OCI-LY7 (cell line): Measurements from ENCODE around the gene DIAPH3. TPM values are rescaled to one million over a fixed set of nuclear protein-coding genes. Genes with fewer than 3 reads are reported as not detected.

Experiments
- BruUV-seq: library from RNA; stranded (reverse); fragments of 400-500 nt; replicated peaks from 2 replicates; lab custom pipeline; 2021; lab: Mats Ljungman, UMichigan
- CTCF ChIA-PET: fragments of 300-600 bp; sonication (Branson Sonifier 250); formaldehyde crosslinking; loops from one replicate; lab custom pipeline; 2022; ENCODE audit warnings: antibody characterized with exemption; ENCODE audit not compliant: unreplicated experiment; lab: Charles Lee
- POLR2A ChIA-PET: fragments of 300-600 bp; sonication (Branson Sonifier 250); formaldehyde crosslinking; loops from one replicate; lab custom pipeline; 2022; ENCODE audit warnings: antibody characterized with exemption; lab: Charles Lee
- DNase-seq: peaks from one replicate; pipeline ENCODE4 v3.0.0-alpha.2; 2015; ENCODE audit warnings: low spot score
- H2AFZ ChIP-seq: fragments of 200-600 bp; sonication (generic), shearing (Covaris generic); 2 replicates; pipeline ENCODE4 v1.6.1; 2014; ENCODE audit warnings: mild to moderate bottlenecking, antibody characterized with exemption, low read length, moderate library complexity
- H3K27ac ChIP-seq: fragments of 200-600 bp; sonication (generic); 2 replicates; pipeline ENCODE4 v1.5.1; 2014; ENCODE audit warnings: mixed run types, low read depth, mild to moderate bottlenecking, moderate library complexity, low read length, inconsistent platforms; ENCODE audit not compliant: poor library complexity, severe bottlenecking
- H3K36me3 ChIP-seq: fragments of 200-600 bp; sonication (generic); 2 replicates; pipeline ENCODE4 v1.6.1; 2014; ENCODE audit warnings: mild to moderate bottlenecking, antibody characterized with exemption, low read length, moderate library complexity, mixed read lengths; ENCODE audit not compliant: insufficient read depth
- H3K4me1 ChIP-seq: fragments of 200-600 bp; sonication (generic); 2 replicates; pipeline ENCODE4 v1.5.1; 2014; ENCODE audit warnings: mild to moderate bottlenecking, low read length; ENCODE audit not compliant: insufficient read depth, poor library complexity, severe bottlenecking
- H3K4me2 ChIP-seq: fragments of 200-600 bp; sonication (generic); 2 replicates; pipeline ENCODE4 v1.6.1; 2014; ENCODE audit warnings: mild to moderate bottlenecking, low read length
- H3K4me3 ChIP-seq: fragments of 200-600 bp; sonication (generic); 2 replicates; pipeline ENCODE4 v1.5.1; 2014; ENCODE audit warnings: mild to moderate bottlenecking, low read depth, low read length; ENCODE audit not compliant: poor library complexity, severe bottlenecking
- H3K79me2 ChIP-seq: fragments of 200-600 bp; sonication (generic); 2 replicates; pipeline ENCODE4 v1.6.1; 2016; ENCODE audit warnings: low read depth, mild to moderate bottlenecking, low read length, moderate library complexity, mixed read lengths; ENCODE audit not compliant: insufficient read depth
- H3K9me2 ChIP-seq: fragments of 200-600 bp; sonication (generic); 2 replicates; pipeline ENCODE4 v1.6.1; 2016; ENCODE audit warnings: mild to moderate bottlenecking, low read length, mixed read lengths; ENCODE audit not compliant: insufficient read depth
- H3K9me3 ChIP-seq: fragments of 200-600 bp; sonication (generic); 2 replicates; pipeline ENCODE4 v1.6.1; 2014; ENCODE audit warnings: mild to moderate bottlenecking, mixed run types, low read length, mixed read lengths
- H4K20me1 ChIP-seq: fragments of 200-600 bp; sonication (generic); 2 replicates; pipeline ENCODE4 v1.6.1; 2014; ENCODE audit warnings: mild to moderate bottlenecking, antibody characterized with exemption, low read length, moderate library complexity, mixed read lengths; ENCODE audit not compliant: insufficient read depth
- CTCF ChIP-seq: fragments of 200-600 bp; sonication (generic); conservative IDR thresholded peaks from 2 replicates; pipeline ENCODE4 v1.5.1; 2014; ENCODE audit warnings: mild to moderate bottlenecking, antibody characterized with exemption, low read length, moderate library complexity, mixed read lengths
- EZH2phosphoT487 ChIP-seq: fragments of 200-600 bp; sonication (generic); IDR thresholded peaks from 2 replicates; pipeline ENCODE4 v1.6.1; 2018; ENCODE audit warnings: low read depth, borderline replicate concordance, mild to moderate bottlenecking, mixed run types, antibody characterized with exemption, low read length, moderate library complexity, mixed read lengths
- intact Hi-C: fragments of 100-400 bp; cut with micrococcal nuclease; formaldehyde crosslinking; loops from one replicate; pipeline ENCODE4 v1.10.0; 2022; ENCODE audit not compliant: unreplicated experiment
- total RNA-seq, 2 experiments: library from RNA; depleted of rRNA in 1 of 2; stranded (reverse); fragments of >200 nt in 1 of 2; shearing (Covaris generic) in 1 of 2; gene quantifications; 2 replicates each; pipeline ENCODE4 v1.2.3, GENCODE V29; 2014 to 2022

The DIAPH3 gene
- total RNA-seq, 2 experiments from 2014 or later, result 33.5 to 37.2 TPM

- Histone ChIP-seq H3K27ac (no peak overlapping the region), H3K36me3 (peaks cover 8% of the 10 kb centered on the region; the same call in 1 of the 2 replicates), H3K4me3 (no peak overlapping the region), H3K9me2 (no peaks in the 10 kb centered on the region), H3K4me1 (no peaks in the 10 kb centered on the region), H4K20me1 (no peaks in the 10 kb centered on the region), H3K4me2 (no peak overlapping the region), H3K79me2 (no peaks in the 10 kb centered on the region), H3K9me3 (peaks cover 6% of the 10 kb centered on the region; the same call in 1 of the 2 replicates), H2AFZ (no peak overlapping the region)
- POLR2A ChIA-PET, result interaction anchor here (0.6 to 1.2 kb wide), 5 partner anchors 12 to 332 kb away, joined by 3 read pairs; no protein-coding TSS in a partner anchor
- TF ChIP-seq CTCF (no peak), EZH2phosphoT487 (no peak)
- DNase-seq, result no peak
- intact Hi-C loops, result no loop called here
- CTCF ChIA-PET, result no interaction called here
- BruUV-seq, result no TSS peak
These were observed 82.9 kb downstream of the DIAPH3 start for GRCh38 chr13:60080850-60081249.

- no peak overlapping the region for H3K27ac ChIP-seq
- POLR2A ChIA-PET, result no interaction called here
These were observed 85.5 kb downstream of the DIAPH3 start for GRCh38 chr13:60078226-60078625.

More at GRCh38 chr13:60078226-60078625, 85.5 kb downstream of the DIAPH3 start:
- H3K9me2 ChIP-seq, result no peaks in the 10 kb centered on the region
- H3K4me2 ChIP-seq, result no peak overlapping the region
- intact Hi-C loops, result no loop called here
- H4K20me1 ChIP-seq, result no peaks in the 10 kb centered on the region; the same call in 1 of the 2 replicates
- TF ChIP-seq EZH2phosphoT487 (no peak), CTCF (no peak)
- DNase-seq, result no peak
- H3K4me3 ChIP-seq, result no peak overlapping the region
- BruUV-seq, result no TSS peak
- H2AFZ ChIP-seq, result no peak overlapping the region
- H3K9me3 ChIP-seq, result peaks cover 6% of the 10 kb centered on the region; the same call in 1 of the 2 replicates
- H3K36me3 ChIP-seq, result peaks cover 14% of the 10 kb centered on the region
- no peaks in the 10 kb centered on the region for H3K79me2 ChIP-seq
- CTCF ChIA-PET, result no interaction called here
- H3K4me1 ChIP-seq, result peaks cover 10% of the 10 kb centered on the region
